Neural cell (in vitro differentiated cells): Measurements from ENCODE around the gene LHFPL5. TPM values are rescaled to one million over a fixed set of nuclear protein-coding genes. Genes with fewer than 3 reads are reported as not detected.

Experiments used
- H2AFZ ChIP-seq: fragments of 200-600, 300-800 bp; sonication (generic), shearing (Covaris generic); 2 replicates; pipeline ENCODE4 v1.6.0; 2014; ENCODE audit warnings: low read depth, mild to moderate bottlenecking, antibody characterized with exemption, low read length, moderate library complexity
- H3F3A ChIP-seq: fragments of 200-600 bp; shearing (Covaris generic); 2 replicates; pipeline ENCODE4 v1.6.1; 2016; ENCODE audit warnings: mild to moderate bottlenecking, moderate library complexity, mixed read lengths, antibody characterized with exemption, low read length; ENCODE audit not compliant: insufficient read depth, poor library complexity, severe bottlenecking
- H3K27ac ChIP-seq: fragments of 200-600, 300-800 bp; sonication (generic), shearing (Covaris generic); 2 replicates; pipeline ENCODE4 v1.5.1; 2014; ENCODE audit warnings: mild to moderate bottlenecking, low read length, moderate library complexity
- H3K27me3 ChIP-seq: fragments of 300-800, 200-600 bp; sonication (generic), shearing (Covaris generic); 2 replicates; pipeline ENCODE4 v1.6.0; 2014; ENCODE audit warnings: mild to moderate bottlenecking, low read depth, low read length, moderate library complexity; ENCODE audit not compliant: insufficient read depth
- H3K36me3 ChIP-seq: fragments of 300-800, 200-600 bp; sonication (generic), shearing (Covaris generic); 2 replicates; pipeline ENCODE4 v1.5.1; 2014; ENCODE audit warnings: mild to moderate bottlenecking, antibody characterized with exemption, low read length, moderate library complexity; ENCODE audit not compliant: insufficient read depth
- H3K4me2 ChIP-seq: fragments of 300-800, 200-600 bp; sonication (generic), shearing (Covaris generic); 2 replicates; pipeline ENCODE4 v1.6.0; 2014; ENCODE audit warnings: mild to moderate bottlenecking, low read length
- H3K4me3 ChIP-seq: fragments of 300-800, 200-600 bp; sonication (generic), shearing (Covaris generic); 2 replicates; pipeline ENCODE4 v1.5.1; 2014; ENCODE audit warnings: mild to moderate bottlenecking, low read length, moderate library complexity
- H3K79me2 ChIP-seq: fragments of 200-600 bp; shearing (Covaris generic); replicated peaks from 2 replicates; pipeline ENCODE4 v1.6.0; 2014; ENCODE audit warnings: mild to moderate bottlenecking, low read length, moderate library complexity; ENCODE audit not compliant: insufficient read depth
- H3K9ac ChIP-seq: fragments of 300-800, 200-600 bp; sonication (generic), shearing (Covaris generic); 2 replicates; pipeline ENCODE4 v1.6.1; 2016; ENCODE audit warnings: mild to moderate bottlenecking, low read length, mixed read lengths
- H3K9me2 ChIP-seq: fragments of 200-600 bp; shearing (Covaris generic); 2 replicates; pipeline ENCODE4 v1.6.1; 2016; ENCODE audit warnings: mild to moderate bottlenecking, low read length, mixed read lengths; ENCODE audit not compliant: insufficient read depth
- H3K9me3 ChIP-seq: fragments of 200-600, 300-800 bp; sonication (generic), shearing (Covaris generic); 2 replicates; pipeline ENCODE4 v1.6.1; 2016; ENCODE audit warnings: mild to moderate bottlenecking, mixed run types, low read length, moderate library complexity, mixed read lengths
- H4K20me1 ChIP-seq: fragments of 200-600 bp; shearing (Covaris generic); 2 replicates; pipeline ENCODE4 v1.6.1; 2016; ENCODE audit warnings: mild to moderate bottlenecking, mixed run types; ENCODE audit not compliant: insufficient read depth
- EP300 ChIP-seq: fragments of 450-650 bp; conservative IDR thresholded peaks from 2 replicates; pipeline ENCODE4 v1.6.1; 2014; ENCODE audit warnings: antibody characterized with exemption, mild to moderate bottlenecking, moderate library complexity; ENCODE audit not compliant: poor library complexity, severe bottlenecking
- EZH2 ChIP-seq: fragments of 200-600, 300-800 bp; shearing (Covaris generic), sonication (generic); IDR thresholded peaks from 2 replicates; pipeline ENCODE4 v1.6.1; 2014; ENCODE audit warnings: antibody characterized with exemption, low read length, borderline replicate concordance, mild to moderate bottlenecking; ENCODE audit not compliant: insufficient read depth, poor library complexity, severe bottlenecking
- MXI1 ChIP-seq: fragments of 450-650 bp; conservative IDR thresholded peaks from 2 replicates; pipeline ENCODE4 v1.6.1; 2014; ENCODE audit warnings: antibody characterized with exemption, mild to moderate bottlenecking; ENCODE audit not compliant: poor library complexity, severe bottlenecking
- POLR2AphosphoS5 ChIP-seq: IDR thresholded peaks from 2 replicates; pipeline ENCODE4 v1.6.1; 2012
- RAD21 ChIP-seq: fragments of 450-650 bp; conservative IDR thresholded peaks from 2 replicates; pipeline ENCODE4 v1.6.1; 2014; ENCODE audit warnings: antibody characterized with exemption, mild to moderate bottlenecking, moderate library complexity
- REST ChIP-seq: IDR thresholded peaks from 2 replicates; pipeline ENCODE4 v1.6.1; 2012; ENCODE audit warnings: borderline replicate concordance
- SMC3 ChIP-seq: fragments of 450-650 bp; conservative IDR thresholded peaks from 2 replicates; pipeline ENCODE4 v1.6.1; 2014; ENCODE audit warnings: antibody characterized with exemption, mild to moderate bottlenecking, moderate library complexity; ENCODE audit not compliant: poor library complexity
- TAF1 ChIP-seq: IDR thresholded peaks from 2 replicates; pipeline ENCODE4 v1.6.1; 2012; ENCODE audit warnings: low read depth
- polyA plus RNA-seq: library from polyadenylated mRNA; depleted of rRNA; stranded (reverse); fragments of >200 nt; gene quantifications from 2 replicates; pipeline ENCODE4 v1.2.3, GENCODE V29; 2014
- TF ChIP-seq, protein P1 (sequence below): fragments of 450-650 bp; IDR thresholded peaks from 2 replicates; pipeline ENCODE4 v1.5.1; 2014; ENCODE audit warnings: antibody characterized with exemption, mild to moderate bottlenecking, moderate library complexity; ENCODE audit not compliant: poor library complexity, severe bottlenecking

LHFPL5 gene
- polyA plus RNA-seq, 1 donor from 2014 or later, result 0.17 TPM

DNA sequence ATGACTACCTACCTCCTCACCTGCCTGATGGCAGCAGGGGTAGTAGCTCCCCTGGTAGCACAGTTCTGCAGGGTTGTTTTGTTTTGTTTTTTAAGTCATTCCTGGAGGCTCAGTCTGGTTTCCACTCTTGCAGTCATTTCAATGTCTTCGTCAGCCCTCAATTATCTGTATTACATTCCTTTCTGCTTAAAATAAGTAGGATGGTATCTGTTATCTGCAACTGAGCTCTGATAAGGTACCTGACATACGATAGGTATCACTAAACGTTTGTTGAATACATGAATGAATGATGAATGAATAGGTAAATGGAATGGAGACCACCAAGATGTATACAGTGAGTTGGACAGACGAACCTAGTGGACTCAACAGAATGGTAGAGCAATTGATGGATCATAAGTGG lies 35.9 kb upstream of the LHFPL5 start:
- H3K9me3 ChIP-seq, result no peaks in the 10 kb centered on the region
- no peaks in the 10 kb centered on the region for H3K9me2 ChIP-seq
- no peaks in the 10 kb centered on the region for H3F3A ChIP-seq
- H3K4me2 ChIP-seq, result no peak overlapping the region
- peaks cover 9% of the 10 kb centered on the region for H3K27me3 ChIP-seq
- no peaks in the 10 kb centered on the region for H3K79me2 ChIP-seq
- no peak overlapping the region for H2AFZ ChIP-seq
- H3K27ac ChIP-seq, result no peak overlapping the region
- H3K4me3 ChIP-seq, result no peak overlapping the region
- no peaks in the 10 kb centered on the region for H4K20me1 ChIP-seq
- H3K9ac ChIP-seq, result no peak overlapping the region
- H3K36me3 ChIP-seq, result no peaks in the 10 kb centered on the region
- TF ChIP-seq REST (no peak), RAD21 (no peak), MXI1 (no peak), POLR2AphosphoS5 (no peak), EP300 (no peak), EZH2 (no peak), TAF1 (no peak), SMC3 (no peak)
- TF ChIP-seq, protein P1, sequence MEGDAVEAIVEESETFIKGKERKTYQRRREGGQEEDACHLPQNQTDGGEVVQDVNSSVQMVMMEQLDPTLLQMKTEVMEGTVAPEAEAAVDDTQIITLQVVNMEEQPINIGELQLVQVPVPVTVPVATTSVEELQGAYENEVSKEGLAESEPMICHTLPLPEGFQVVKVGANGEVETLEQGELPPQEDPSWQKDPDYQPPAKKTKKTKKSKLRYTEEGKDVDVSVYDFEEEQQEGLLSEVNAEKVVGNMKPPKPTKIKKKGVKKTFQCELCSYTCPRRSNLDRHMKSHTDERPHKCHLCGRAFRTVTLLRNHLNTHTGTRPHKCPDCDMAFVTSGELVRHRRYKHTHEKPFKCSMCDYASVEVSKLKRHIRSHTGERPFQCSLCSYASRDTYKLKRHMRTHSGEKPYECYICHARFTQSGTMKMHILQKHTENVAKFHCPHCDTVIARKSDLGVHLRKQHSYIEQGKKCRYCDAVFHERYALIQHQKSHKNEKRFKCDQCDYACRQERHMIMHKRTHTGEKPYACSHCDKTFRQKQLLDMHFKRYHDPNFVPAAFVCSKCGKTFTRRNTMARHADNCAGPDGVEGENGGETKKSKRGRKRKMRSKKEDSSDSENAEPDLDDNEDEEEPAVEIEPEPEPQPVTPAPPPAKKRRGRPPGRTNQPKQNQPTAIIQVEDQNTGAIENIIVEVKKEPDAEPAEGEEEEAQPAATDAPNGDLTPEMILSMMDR, result no peak

- no peaks in the 10 kb centered on the region for H3K36me3 ChIP-seq
- H3K4me3 ChIP-seq, result no peak overlapping the region
- H2AFZ ChIP-seq, result no peak overlapping the region
- no peaks in the 10 kb centered on the region for H3K79me2 ChIP-seq
- H3K9me3 ChIP-seq, result no peaks in the 10 kb centered on the region
- no peaks in the 10 kb centered on the region for H3K9me2 ChIP-seq
- no peak overlapping the region for H3K4me2 ChIP-seq
- no peak overlapping the region for H3K9ac ChIP-seq
- H4K20me1 ChIP-seq, result no peaks in the 10 kb centered on the region
- peaks cover 7% of the 10 kb centered on the region for H3K27me3 ChIP-seq
- H3F3A ChIP-seq, result no peaks in the 10 kb centered on the region
- no peak overlapping the region for H3K27ac ChIP-seq
- TF ChIP-seq MXI1 (no peak), POLR2AphosphoS5 (no peak), EP300 (no peak), TAF1 (no peak), SMC3 (no peak), RAD21 (no peak), REST (no peak), EZH2 (no peak)
- TF ChIP-seq, protein P1, result no peak
These were observed 33.9 kb upstream of the LHFPL5 start for GRCh38 chr6:35771343-35771627.
